Measurements from ENCODE around the gene LRIG1.

Gene LRIG1

DNA sequence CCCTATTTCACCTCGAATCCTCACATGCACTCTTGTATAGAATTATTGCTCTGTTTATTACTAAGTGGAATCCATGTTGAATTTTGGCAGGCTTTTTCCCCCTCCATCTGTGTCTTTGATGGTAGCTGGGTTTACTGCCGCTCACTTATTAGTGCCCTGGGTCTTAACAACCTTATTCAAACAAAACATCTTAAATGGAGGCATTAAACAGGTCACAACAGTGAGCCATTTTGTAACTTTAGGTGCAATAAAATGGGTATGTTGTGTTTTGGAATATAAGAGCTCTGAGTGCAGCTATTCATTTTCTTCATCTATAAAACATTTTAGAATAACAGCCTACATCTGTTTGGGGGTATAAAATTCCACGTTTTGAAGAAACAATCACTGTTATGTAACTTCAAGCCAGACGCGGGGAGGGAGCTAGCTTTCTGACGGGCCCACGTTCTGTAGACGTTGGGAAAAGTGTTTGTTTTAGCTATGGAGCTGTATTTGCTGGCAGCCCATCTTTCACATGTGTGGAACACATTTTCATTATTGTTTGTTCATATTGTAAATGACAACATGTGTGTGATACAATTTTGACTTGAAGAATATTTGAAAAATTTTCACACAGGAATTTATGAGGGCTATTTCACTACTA is 158.0 kb downstream of the LRIG1 start:
- no peak for DNase-seq

GRCh38 chr3:66338927-66339326 is 161.9 kb downstream of the LRIG1 start:
- no peak for DNase-seq

DNA sequence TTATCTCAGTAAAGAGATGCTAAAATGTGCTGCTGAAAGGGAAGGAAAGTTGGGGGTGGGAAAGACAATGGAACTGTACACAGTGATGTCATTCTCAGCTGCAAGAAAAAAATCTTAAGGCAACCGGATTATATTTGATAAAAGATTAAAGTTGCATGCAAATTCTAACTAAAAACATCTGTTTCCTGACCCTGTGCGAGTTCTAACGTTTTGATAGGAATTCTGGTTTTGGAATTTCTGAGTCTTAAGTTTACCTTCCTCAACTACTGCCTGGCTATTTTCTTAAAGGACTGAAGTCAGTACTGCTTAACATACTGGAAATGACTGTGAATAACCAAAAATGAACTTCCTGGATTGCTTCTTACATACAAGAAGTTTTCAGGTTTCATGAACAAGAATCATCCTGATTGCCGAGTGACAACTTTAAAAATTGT is 164.5 kb downstream of the LRIG1 start:
- DNase-seq, result no peak

DNA sequence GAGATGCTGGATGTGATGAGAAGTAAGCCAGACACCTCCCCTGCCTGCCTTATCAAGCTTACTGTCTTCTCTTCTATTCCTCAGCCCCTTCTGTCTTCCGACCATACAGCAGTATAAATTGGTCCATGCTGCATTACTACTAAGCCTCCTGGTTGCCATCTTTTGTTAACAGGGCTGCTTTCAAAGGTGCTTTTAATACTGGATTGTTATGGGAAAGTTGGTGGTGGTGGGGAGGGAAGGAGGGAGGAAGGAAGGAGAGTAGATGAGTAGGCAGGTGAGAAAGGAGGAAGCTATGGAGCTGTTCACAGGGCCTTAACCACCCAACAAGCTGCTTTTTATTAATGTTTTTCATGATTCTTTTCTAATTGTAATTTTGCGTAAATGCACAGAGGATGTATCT is 165.2 kb downstream of the LRIG1 start:
- DNase-seq, result no peak

All from RPMI8226 (cell line).